ENCODE results near the gene SLC9C1.

- TF ChIP-seq CTCF (IDR thresholded peaks at IDR 0.05; ENCODE audit: low read length) (no peak), EZH2 (IDR thresholded peaks at IDR 0.05; ENCODE audit: borderline replicate concordance, low read length) (no peak)
Observed at GRCh38 chr3:112307557-112307956, 13.5 kb upstream of the SLC9C1 start.

All from OCI-LY1 (cell line).